NCI-H2029 (cell line): ENCODE measurements around the gene THRAP3.
"Not testable (repeated sequence)": the region's sequence is repeated elsewhere in the genome, so short reads cannot be mapped to it uniquely, and the experiment has no call there.

Experiments
- DNase-seq: peaks from one replicate; lab custom pipeline; 2025; lab: John Stamatoyannopoulos, UW

The THRAP3 gene, protein sequence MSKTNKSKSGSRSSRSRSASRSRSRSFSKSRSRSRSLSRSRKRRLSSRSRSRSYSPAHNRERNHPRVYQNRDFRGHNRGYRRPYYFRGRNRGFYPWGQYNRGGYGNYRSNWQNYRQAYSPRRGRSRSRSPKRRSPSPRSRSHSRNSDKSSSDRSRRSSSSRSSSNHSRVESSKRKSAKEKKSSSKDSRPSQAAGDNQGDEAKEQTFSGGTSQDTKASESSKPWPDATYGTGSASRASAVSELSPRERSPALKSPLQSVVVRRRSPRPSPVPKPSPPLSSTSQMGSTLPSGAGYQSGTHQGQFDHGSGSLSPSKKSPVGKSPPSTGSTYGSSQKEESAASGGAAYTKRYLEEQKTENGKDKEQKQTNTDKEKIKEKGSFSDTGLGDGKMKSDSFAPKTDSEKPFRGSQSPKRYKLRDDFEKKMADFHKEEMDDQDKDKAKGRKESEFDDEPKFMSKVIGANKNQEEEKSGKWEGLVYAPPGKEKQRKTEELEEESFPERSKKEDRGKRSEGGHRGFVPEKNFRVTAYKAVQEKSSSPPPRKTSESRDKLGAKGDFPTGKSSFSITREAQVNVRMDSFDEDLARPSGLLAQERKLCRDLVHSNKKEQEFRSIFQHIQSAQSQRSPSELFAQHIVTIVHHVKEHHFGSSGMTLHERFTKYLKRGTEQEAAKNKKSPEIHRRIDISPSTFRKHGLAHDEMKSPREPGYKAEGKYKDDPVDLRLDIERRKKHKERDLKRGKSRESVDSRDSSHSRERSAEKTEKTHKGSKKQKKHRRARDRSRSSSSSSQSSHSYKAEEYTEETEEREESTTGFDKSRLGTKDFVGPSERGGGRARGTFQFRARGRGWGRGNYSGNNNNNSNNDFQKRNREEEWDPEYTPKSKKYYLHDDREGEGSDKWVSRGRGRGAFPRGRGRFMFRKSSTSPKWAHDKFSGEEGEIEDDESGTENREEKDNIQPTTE

DNA sequence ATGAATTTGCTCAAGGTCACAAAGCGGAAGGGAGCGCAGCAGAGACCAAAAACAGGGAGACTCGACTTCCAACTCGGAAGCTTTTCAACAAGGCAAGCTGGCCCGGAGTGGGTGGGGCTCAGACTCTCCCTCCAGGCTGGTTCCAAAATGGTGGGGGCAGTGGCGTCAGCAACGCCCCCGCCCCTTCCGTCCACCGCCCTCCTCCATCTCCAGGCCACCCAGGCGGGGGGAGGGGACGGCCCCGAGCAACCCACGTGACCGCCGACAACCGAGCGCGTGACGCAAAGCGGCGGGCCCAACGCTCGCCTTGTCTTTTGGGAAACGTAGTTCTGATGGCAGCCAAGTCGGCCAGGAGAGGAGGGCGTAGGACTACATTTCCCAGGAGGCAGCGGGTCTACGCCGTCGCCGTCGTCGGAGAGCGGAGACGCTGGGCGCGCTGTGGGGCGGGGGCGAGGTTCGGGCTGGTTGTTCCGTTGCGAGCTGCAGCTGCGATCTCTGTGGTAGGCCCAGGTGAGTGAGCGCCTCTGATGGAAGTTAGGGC lies at the start of gene THRAP3:
Gene THRAP3, plus strand, starts transcription at position 448 of the 541 bp plus-strand sequence. CDS start 58,121 bp downstream, outside the sequence.
- DNase-seq: peak; percentile 98

DNA sequence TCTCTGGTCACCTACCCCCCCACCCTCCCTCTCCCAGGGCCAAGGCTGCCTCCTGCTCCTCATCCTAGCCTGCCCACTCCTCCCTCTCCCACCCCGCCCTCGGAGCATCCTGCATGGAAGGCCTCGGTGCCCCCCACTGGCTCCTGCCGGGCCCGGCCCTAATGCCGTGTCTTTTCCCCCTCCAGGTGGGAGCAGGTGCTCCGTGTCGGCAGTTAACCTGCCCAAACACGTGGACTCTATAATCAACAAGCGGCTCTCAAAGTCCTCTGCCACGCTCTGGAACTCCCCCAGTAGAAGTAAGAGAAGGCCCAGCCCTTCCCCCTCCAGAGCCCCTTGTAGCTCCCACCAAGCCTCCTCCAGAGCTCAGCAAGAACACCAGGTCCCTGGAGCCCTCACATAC lies 49.5 kb upstream of the THRAP3 start:
- DNase-seq: no peak

DNA sequence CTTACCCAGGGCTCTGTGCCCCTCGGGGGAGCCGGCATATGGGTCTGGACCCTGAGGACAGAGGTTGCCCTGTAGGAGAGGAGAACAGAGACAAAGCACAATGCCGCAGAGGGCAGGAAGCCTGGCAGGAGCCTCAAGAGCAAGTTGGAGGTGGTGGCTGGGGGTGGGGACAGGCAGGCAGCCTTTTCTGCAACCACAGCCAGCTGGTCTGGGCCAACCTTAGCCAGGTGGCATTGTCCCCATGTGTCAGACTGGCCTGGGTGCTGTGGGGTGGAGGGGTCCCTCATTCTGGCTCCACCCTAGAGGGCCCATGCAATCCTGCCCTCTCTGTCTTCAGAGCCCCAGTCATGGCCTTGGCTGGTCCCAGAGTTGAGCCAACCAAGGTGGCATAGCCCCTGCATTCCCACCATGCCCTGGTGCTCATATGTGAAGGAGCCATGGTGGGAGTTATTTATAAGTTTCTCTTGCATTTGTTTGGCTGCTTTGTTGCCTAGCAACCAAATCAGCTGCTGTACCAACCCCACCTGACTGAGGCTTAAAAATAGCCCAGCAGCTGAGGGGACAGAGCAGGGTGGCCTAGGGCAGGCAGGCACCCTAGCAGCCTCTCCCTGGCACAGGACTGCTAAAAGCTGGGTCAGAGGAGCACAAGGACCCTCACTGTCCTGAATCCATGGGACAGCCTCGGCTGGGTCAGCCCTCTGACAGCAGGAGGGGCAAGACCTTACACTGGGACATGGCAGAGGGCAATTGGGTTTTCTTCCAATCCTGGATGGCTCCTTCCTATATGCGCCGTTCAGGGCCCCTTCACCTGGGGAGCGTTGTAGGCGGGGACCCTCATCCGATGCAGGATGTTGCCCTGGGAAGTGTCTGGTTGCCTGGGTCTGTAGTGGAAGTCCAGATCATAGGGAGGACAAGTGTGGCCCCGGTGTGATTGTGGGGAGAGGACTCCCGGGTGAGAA lies 48.8 kb upstream of the THRAP3 start:
- peak; percentile 5 for DNase-seq

DNA sequence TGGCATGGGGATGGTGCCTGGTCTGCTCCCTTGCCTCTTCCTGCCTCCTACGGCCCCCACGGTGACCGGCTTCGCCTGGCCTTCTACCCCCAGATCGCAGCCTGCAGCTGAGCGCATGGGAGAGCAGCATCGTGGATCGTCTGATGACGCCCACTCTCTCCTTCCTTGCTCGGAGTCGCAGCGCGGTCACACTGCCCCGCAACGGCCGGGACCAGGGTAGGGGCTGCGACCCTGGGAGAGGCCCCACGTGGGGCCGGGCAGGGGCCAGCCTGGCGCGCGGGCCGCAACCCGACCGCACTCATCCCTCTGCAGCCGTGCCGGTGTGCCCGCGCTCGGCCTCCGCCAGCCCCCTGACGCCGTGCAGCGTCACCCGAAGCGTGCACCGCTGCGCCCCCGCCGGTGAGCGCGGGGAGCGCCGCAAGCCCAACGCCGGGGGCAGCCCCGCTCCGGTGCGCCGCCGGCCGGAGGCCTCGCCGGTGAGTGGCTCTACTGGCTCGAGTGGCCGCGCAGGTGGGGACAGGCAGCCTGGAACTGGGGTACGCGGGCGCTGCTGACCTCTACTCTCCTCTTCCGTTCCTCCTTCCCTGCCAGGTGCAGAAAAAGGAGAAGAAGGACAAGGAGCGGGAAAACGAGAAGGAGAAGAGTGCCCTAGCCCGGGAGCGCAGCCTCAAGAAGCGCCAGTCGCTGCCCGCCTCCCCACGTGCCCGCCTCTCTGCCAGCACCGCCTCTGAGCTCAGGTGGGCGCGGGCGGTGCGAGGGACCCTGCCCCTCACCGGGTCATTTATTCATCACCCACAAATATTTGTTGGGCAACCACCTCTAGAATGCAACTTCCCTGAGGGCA lies 47.9 kb upstream of the THRAP3 start:
- no peak for DNase-seq

DNA sequence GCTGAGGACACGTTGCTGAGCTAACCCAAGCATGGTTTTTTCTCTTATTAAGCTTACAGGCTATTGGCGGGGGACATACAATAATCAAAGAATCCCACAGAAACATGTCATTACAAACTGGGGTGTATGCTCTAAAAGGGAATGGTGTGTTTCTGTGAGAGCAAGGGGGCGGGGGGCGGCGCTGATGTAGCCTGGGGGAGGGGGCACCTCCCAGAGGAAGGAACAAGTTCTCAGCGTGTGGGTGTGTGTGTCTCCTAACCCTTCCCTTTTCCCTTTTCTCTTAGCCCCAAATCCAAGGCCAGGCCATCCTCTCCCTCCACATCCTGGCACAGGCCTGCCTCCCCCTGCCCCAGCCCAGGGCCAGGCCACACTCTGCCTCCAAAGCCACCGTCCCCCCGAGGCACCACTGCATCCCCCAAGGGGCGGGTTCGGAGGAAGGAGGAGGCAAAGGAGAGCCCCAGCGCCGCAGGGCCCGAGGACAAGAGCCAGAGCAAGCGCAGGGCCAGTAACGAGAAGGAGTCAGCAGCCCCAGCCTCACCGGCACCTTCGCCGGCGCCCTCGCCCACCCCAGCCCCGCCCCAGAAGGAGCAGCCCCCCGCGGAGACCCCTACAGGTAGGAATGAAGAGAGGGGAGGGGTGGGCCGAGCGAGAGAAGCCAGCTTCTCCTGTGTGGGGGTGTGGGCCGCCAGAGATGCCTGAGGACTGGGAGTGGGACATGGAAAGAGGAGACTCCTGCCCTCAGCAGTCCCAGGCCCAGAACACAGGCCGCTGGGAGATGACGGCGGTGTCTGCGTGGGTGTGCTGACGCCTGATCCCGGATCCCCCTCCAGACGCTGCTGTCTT lies 46.4 kb upstream of the THRAP3 start:
- no peak for DNase-seq

DNA sequence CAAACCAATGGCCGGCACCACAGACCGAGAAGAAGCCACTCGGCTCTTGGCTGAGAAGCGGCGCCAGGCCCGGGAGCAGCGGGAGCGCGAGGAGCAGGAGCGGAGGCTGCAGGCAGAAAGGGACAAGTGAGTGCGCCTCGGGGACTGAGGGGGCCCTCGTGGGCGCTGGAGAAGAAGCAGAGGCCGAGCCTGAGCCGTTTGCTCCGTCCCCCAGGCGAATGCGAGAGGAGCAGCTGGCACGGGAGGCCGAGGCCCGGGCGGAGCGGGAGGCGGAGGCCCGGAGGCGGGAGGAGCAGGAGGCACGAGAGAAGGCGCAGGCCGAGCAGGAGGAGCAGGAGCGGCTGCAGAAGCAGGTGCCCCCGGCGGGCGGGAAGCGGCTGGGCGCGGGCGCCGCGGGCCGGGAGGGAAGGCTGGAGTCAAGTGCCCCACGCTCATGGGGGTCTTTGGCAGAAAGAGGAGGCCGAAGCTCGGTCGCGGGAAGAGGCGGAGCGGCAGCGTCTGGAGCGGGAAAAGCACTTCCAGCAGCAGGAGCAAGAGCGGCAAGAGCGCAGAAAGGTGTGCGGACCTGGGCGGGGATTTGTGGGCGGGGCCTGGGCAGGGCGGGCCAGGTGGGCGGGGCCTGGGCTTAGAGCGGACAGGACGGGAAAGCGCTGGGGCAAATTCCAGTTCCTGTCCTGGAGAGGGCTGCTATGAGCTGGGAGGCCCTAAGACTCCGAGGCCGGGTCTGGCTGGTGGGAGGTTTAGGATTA lies 45.6 kb upstream of the THRAP3 start:
- no peak for DNase-seq

DNA sequence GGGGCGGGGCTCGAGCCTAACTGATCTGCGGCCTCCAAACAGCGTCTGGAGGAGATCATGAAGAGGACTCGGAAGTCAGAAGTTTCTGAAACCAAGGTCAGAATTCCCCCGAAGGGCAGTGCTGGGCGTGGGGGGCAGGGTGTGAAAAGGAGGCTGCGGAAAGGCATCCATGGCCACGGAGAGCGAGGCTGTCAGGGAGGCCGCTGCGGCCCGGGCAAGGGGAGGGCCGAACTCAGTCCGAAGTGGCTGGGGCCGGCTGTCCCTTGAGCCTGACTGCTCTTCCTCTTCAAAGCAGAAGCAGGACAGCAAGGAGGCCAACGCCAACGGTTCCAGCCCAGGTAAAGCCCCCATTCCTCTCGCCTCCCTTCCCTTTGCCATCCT lies 45.0 kb upstream of the THRAP3 start:
- DNase-seq: no peak

DNA sequence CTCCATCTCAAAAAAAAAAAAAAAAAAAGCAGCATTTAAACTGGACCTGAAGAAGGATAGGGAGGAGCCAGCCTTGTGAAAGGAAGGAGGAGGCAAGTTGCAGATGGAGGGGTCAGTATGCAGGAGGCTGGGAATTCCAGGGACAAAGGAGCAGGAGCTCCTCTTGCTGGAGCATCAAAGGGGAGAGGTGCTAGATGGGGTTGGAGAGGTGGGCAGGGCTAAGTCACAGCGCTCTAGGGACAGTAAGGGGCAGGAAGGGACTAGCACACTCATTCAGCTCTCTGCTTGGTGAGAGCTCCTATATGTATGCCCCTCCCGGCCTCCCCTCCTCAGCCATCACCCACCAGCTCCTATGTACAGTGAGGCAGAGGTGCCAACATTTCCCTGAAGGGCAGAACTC lies 41.5 kb upstream of the THRAP3 start:
- peak; percentile 44 for DNase-seq

DNA sequence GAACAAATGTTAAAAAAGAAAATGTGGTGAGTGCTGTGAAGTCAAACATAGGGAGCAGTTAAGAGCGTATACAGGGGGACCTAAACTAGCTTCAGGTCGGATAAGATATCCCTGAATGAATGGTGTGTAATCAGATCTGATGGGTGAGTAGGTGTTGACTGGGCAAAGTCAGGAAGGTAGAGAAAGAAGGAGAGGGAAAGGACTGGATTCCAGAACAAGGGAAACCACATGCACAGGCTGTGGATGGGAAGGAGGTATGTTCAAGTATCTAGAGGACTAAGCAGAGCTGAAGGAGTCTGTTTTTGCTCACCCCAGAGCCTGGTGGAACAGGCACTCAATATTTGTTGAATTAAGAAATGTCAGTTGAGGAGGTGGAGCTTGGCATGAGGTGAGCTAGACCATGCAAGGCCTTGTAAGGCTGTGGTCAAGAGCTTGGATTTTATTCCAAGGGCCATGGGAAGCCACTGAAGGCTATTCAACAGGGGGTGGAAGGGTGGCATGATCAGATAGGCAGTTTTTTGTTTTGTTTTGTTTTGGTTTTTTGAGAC lies 40.9 kb upstream of the THRAP3 start:
- no peak for DNase-seq

DNA sequence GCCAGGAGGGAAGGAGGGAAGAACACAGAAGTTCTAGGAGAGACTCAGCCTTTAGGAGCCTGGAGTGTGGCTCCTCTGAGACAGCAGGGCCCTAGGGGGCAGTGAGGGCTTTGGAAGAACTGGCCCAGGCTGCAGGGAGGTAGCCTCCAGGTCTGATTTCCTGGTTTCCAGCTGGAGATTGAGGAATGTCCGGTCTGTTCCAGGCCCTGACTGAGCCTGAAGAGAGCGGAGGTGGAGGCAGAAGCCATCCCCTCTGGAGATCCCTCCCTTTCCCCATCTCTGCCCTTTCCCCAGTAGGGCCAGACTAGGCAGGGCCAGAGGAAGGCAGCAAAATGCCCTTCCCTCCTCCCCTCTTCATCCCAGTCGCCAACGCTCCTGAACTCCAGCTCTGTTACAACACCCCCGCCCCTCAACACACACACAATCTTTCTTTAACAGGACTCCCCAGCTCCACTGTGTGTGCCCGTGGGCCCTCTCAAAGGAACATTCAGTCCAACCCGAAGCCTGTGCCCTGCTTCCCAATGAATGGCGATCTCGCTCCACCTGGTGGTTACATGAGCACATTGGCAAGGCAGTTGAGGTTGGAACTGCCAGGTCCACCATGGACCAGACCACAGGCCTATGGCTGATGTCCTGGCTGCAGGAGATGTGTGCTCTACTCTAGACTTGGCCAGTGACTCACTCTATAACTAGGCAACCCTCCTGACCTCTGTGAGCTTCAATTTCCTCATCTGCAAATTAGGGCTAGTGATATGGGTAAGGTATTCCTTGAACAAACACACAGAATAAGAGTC lies 36.2 kb upstream of the THRAP3 start:
- peak; percentile 79 for DNase-seq

DNA sequence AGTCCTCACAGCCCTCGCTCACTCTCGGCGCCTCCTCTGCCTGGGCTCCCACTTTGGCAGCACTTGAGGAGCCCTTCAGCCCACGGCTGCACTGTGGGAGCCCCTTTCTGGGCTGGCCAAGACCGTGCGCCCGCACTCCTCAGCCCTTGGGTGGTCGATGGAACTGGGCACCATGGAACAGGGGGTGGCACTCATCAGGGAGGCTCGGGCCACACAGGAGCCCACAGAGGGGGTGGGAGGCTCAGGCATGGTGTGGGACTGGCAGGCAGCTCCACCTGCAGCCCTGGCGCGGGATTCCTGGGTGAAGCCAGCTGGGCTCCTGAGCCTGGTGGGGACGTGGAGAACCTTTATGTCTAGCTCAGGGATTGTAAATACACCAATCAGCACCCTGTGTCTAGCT lies 27.4 kb upstream of the THRAP3 start:
- not testable (repeated sequence) for DNase-seq

DNA sequence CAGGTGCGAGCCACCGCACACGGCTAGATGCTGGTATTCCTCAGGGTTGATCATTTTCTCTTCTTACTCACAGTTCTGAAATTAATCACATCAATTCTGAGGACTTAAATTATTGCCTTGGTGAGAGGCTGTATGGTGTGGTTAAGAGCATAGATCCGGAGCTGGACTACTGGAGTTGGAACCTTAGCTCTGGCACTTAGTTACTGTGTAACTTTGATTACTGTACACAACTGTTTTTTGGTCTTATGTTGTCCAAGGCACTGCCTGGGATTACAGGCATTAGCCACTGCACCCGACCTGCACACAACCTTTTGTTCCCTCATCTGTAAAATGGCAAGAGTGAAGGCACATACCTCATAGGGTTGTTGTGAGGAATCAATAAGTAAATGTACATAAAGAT lies 25.6 kb upstream of the THRAP3 start:
- DNase-seq: no peak

DNA sequence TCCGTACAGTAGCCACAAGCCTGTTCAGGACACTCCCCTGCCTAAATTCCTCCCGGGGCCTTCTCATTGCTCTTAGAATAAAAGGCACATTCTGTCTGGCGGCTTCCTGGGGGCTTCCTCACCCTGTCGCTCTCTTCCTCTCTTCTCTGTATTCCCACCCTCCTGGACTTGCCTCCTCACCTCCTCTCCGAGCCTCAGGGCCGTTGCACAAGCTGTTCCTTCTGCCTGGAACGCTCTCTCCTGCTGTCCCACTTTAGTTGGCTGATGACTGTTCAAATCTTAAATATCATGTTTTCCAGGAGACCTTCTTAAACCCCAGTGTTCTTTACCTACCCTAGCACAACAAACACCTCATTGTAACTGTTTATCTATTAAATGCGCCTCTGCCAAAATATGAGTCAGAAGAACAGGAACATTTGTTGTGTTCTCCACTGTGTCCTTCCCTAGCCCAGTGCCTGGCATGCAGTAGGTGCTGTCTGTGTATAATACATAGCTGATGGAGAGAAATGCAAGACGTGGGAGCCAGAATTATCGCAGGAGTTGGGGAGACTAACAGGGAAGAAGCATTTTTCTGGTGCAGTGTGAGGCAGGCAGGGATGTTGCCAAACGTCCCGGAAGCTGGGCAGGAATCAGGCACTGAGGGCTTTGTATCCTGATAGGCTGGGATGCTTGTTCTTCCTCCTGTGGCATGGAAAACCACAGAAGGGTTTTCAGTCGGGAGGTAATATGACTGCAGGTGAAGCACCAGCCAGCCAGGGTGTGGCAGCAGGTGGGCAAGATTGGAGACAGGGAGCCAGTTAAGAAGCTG lies 24.1 kb upstream of the THRAP3 start:
- no peak for DNase-seq

DNA sequence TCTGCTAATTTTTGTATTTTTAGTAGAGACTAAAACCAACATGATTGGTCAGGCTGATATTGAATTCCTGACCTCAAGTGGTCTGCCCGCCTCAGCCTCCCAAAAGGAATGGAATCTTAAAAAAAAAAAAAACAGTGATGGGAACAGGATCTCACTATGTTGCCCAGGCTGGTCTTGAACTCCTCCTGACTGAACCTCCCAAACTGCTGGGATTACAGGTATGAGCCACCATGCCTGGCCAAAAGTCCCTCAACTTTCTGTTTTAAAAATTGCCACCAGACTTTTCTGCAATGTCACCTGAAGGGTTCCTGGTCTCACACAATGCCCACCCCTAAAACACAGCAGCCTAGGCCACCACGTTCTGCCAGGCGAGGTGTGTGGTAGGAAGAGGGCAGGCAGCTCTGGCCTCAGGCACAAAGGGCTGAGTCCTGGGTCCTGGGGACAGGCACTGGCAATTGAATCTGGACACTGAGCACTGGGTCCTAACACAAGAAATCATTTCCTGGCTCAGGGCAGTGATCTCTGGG lies 21.2 kb upstream of the THRAP3 start:
- DNase-seq: no peak

DNA sequence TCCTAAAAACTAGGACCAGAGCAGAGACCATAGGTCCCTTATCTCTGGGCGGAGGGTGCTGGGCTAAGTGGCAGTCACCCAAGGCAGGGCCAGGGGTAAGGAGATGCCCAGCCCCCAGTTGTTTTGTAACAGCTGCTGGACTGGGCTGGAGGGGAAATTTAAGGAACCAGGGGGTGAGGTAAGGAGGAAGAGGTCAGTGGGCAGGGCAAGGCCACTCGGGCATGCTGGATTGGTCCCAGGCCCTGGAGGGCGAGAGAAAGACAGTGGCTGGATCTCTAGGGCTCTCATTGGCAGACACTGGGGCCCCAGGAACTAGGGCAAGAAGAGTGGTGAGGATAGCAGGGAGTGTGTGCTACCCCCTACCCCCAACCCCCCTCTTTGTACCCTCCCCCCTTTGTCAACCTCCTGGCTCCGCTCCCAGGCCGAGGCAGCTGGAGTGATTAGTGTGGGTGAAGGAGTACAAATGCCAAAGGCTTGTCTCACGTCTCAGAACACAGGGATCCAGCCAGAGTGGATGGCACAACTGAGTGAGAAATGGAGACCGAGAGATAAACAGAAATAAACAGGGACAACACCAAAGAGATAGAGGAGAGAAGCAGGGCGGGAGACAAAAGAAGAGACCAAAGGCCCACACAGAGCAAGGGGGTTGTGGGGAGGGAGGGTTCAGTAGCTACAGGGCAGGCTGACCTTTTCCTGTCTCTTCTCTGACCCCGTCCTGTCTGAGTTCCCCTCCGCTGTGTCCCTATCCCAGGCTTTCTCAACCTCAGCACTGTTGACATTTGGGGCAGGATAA lies 20.5 kb upstream of the THRAP3 start:
- DNase-seq: peak; percentile 48
